Activated T-cell treated with anti-CD3 and anti-CD28 coated beads, Interleukin-2, amount 50 U/mL, for 48 hours (primary cell): ENCODE measurements around the gene ZKSCAN3.
A peak's percentile ranks its signal among the peaks of the same experiment; 100 is the strongest.
"Not testable (repeated sequence)": the region's sequence is repeated elsewhere in the genome, so short reads cannot be mapped to it uniquely, and the experiment has no call there.

Experiments
- DNase-seq, 2 experiments: peaks; one replicate each; pipeline ENCODE4 v3.0.0-alpha.2; 2020

Gene ZKSCAN3

GRCh38 chr6:28349892-28350737 is at the start of gene ZKSCAN3:
TSS of gene ZKSCAN3 (plus strand) at chr6:28349947. CDS start at chr6:28359587, 9,640 bp downstream.
- peak; percentile 86 to 89 for DNase-seq

DNA sequence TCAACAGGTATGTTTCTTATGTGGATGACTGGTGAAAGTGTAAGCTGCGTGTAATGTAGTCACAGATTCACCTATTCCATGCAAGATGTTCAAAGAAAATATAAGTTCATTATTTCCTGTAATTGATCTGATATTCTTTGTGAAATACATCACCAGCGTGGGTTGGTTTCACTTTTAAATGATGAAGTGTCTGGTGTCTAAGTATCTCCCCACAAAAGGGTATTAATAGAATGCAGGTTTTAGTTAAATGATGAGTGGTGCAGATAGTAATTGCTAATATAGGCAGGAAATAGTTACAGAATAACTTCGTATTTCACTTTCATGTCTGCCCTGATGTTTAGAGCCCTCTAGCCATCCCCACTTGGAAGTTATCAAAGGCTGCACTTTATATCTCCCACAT is 46.2 kb upstream of the ZKSCAN3 start:
- DNase-seq: no peak

- not testable (repeated sequence) for DNase-seq
Measured at GRCh38 chr6:28306363-28306762, 43.4 kb upstream of the ZKSCAN3 start.

DNA sequence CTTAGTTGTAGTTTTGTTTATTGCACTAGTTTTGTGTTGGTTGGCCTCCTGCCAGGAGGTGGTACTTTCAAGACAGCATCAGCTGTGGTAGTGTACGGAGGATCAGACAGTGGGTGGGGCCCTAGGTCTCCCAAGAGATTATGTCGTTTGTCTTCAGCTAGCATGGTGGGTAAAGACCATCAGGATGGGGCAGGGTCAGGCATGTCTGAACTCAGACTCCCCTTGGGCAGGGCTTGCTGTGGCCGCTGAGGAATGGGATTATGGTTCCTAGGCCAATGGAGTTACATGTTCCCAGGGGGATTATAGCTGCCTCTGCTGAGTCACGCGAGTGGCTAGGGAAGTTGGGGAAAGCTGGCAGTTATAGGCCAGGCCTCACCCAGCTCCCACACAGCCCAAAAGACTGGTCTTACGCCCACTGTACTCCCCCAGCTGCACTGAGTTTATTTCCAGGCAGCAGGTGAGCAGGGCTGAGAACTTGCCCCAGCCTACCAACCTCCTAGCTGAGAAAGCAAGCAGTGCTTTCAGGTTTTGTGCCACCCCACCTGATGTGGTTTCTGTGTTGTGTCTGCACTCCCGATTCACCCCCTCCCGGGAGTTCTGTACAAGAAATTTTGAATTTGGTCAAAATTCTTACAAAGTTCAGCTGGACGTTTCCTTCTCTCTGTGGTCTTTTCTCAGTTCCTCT is 38.5 kb upstream of the ZKSCAN3 start:
- DNase-seq: no peak

GRCh38 chr6:28312939-28313338 is 36.8 kb upstream of the ZKSCAN3 start:
- no peak for DNase-seq

DNA sequence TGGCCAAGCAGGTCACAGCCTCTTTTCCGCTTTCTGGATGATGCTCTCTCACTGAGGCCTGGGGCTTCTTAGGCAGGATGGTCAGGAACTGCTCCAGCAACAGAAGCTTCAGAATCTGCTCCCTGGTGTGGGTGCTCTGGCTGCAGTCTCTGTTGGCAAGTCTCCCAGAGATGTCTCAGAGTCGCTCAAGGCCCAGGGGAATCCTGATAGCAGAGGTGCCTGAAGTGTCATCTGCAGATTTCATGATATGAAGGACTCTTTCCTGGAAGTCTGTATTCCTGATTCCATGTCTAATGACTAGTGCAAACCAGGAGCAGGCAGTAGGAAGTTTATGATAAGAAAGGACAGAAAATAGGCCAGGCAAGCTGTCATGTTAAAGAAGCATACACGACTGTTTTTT is 34.1 kb upstream of the ZKSCAN3 start:
- DNase-seq: no peak

DNA sequence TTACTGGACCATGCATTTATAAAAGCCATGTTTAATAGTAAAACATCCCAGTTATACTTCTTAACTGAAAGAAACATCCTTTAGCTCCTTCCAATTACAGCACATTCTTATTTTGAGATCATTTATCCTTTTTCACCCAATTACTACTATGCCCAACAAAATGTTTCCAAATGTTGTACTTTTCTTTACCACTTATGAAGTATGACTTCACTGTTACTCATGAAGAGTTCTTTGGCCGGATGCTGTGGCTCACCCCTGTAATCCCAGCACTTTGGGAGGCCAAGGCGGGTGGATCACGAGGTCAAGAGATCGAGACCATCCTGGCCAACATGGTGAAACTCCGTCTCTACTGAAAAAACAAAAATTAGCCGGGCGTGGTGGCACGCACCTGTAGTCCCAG is 31.9 kb upstream of the ZKSCAN3 start:
- not testable (repeated sequence) for DNase-seq

DNA sequence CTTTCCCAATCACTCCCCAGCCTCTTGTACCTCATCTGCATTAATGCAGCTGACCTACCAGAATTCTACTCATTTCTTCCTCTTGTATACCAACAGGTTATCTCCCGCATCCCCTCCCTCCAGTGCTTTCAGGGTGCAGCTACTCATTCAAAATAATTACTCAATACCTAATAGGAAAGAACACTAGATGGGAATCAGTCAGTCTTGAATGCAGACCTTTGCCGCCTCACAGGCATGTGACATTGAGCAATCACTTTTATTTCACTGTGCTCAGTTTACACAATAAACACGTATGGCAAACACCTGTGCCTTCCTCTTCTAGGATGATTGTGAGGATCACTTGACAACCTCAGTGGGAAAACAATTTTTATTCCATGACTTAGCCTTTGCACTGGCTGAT is 27.1 kb upstream of the ZKSCAN3 start:
- no peak for DNase-seq

DNA sequence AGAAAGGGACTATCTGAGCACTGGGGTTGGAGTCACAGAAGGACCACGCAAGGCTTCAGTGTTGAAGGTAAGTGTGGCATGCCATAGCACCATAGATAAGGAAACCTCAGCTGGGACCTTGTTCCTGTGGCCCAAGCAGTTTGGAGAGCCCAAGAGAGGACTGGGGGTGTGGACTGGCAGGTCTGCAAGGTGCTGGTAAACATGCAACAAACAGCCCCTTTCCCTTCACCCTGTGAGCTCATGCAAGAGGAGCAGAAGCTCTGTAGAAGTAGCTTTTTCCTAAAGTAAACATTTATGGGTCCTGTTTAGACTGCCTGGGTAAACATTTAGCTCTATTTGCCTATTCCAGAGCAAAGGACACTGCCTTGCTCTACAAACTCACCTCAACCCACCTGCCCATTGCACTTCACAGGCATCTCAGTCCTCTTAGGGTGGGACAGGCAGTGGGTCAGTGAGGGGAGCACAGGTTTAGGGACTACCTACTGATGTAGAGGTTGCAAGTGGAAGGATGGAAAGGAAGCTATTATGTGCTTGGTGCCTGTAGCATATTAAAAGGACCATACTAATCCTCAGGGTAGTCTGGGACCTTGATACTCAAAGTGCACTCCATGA is 25.8 kb upstream of the ZKSCAN3 start:
- no peak for DNase-seq

- DNase-seq: no peak
Measured at GRCh38 chr6:28326371-28326948, 23.3 kb upstream of the ZKSCAN3 start.

GRCh38 chr6:28330041-28330440 is 19.7 kb upstream of the ZKSCAN3 start:
- no peak for DNase-seq

GRCh38 chr6:28333047-28333446 is 16.7 kb upstream of the ZKSCAN3 start:
- no peak for DNase-seq

GRCh38 chr6:28333599-28334018 is 16.1 kb upstream of the ZKSCAN3 start:
- no peak for DNase-seq

- no peak for DNase-seq
Measured at GRCh38 chr6:28334286-28335039, 15.3 kb upstream of the ZKSCAN3 start.

DNA sequence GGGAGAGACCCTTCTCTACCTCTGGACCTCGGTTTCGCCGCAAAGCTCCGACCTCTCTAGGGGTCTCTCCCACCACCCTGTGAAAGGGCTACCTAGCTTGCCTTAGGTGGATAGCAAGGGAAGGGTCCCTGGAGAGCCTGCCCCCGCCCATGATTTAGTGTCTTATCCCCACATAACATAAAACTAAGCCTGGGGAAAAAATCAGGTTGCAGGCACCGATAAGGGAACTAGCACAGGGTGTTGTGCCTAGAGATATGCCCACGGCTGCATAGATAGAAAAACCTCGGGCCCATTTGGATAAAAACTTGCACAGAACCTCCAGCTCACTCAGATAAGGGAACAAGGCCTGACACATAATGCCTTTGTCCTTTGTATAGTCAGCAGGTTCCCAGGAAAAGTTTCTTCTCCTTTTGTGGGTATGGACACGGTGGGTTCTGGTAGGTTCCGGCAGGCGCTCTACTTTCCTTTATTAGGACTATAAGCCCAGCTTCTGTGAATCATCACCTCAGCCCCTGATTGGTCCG is 14.6 kb upstream of the ZKSCAN3 start:
- no peak for DNase-seq

- DNase-seq: peak; percentile 77 to 81
Measured at GRCh38 chr6:28335564-28336283, 14.0 kb upstream of the ZKSCAN3 start, which contains the start of gene ZSCAN31. TSS of gene ZSCAN31 (minus strand) at chr6:28336148. CDS start at chr6:28329683, 6,465 bp downstream.

- no peak for DNase-seq
Measured at GRCh38 chr6:28336284-28337120, 13.2 kb upstream of the ZKSCAN3 start.

DNA sequence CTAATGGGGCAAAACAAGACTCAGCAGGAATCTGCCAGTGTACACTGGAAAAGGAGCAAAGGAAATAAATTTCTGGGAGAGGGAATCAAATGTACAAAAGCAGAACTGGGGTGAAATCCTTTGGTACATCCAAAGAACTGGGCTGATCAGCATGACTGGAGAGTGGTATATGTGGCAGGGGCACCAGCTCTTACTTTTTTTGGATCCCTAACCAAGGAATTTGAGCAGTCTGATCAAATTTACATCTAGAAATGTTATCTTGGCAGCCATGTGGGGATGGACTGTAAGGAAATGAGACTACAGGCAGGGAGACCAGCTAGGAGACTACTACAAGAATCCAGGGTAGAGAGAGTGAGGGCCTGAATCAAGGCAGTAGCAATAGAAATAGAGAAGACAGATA is 12.6 kb upstream of the ZKSCAN3 start:
- no peak for DNase-seq

GRCh38 chr6:28340310-28341095 is 9.2 kb upstream of the ZKSCAN3 start:
- DNase-seq: no peak
